A673 (cell line): Measurements from ENCODE around the gene TMEM132C. TPM values are rescaled to one million over a fixed set of nuclear protein-coding genes. Genes with fewer than 3 reads are reported as not detected.

Source experiments
- BruUV-seq: library from RNA; stranded (reverse); fragments of 400-500 nt; replicated peaks from 2 replicates; lab custom pipeline; 2021; lab: Mats Ljungman, UMichigan
- CTCF ChIA-PET: fragments of 300-600 bp; sonication (Branson Sonifier 250); formaldehyde crosslinking; loops from one replicate; lab custom pipeline; 2022; ENCODE audit warnings: antibody characterized with exemption; lab: Charles Lee
- POLR2A ChIA-PET: fragments of 300-600 bp; sonication (Branson Sonifier 250); formaldehyde crosslinking; loops from one replicate; lab custom pipeline; 2022; ENCODE audit warnings: antibody characterized with exemption; ENCODE audit not compliant: low non-redundant PET; lab: Charles Lee
- DNase-seq: peaks from one replicate; pipeline ENCODE4 v3.0.0-alpha.2; 2015; ENCODE audit warnings: low spot score
- H3K27ac ChIP-seq: fragments of 200-600 bp; sonication (generic); 2 replicates; pipeline ENCODE4 v1.5.1; 2016; ENCODE audit warnings: mixed run types, low read depth, mild to moderate bottlenecking, mixed read lengths, antibody characterized with exemption, low read length; ENCODE audit not compliant: poor library complexity, severe bottlenecking
- H3K27me3 ChIP-seq: fragments of 200-600 bp; sonication (generic); replicated peaks from 2 replicates; pipeline ENCODE4 v1.6.1; 2017; ENCODE audit warnings: mixed run types, low read depth, mild to moderate bottlenecking, mixed read lengths, antibody characterized with exemption, low read length; ENCODE audit not compliant: insufficient read depth, poor library complexity
- H3K36me3 ChIP-seq: fragments of 200-600 bp; sonication (generic); 2 replicates; pipeline ENCODE4 v1.6.1; 2016; ENCODE audit warnings: mixed run types, mild to moderate bottlenecking, mixed read lengths, antibody characterized with exemption, low read length; ENCODE audit not compliant: insufficient read depth, poor library complexity, severe bottlenecking
- H3K4me1 ChIP-seq: fragments of 200-600 bp; sonication (generic); 2 replicates; pipeline ENCODE4 v1.6.1; 2017; ENCODE audit warnings: mixed run types, mild to moderate bottlenecking, mixed read lengths, antibody characterized with exemption, low read length; ENCODE audit not compliant: insufficient read depth, poor library complexity, severe bottlenecking
- H3K4me3 ChIP-seq: fragments of 200-600 bp; sonication (generic); 2 replicates; pipeline ENCODE4 v1.5.1; 2016; ENCODE audit warnings: low read depth, mixed run types, mild to moderate bottlenecking, mixed read lengths, low read length; ENCODE audit not compliant: poor library complexity, severe bottlenecking
- H3K9me3 ChIP-seq: fragments of 200-600 bp; sonication (generic); 2 replicates; pipeline ENCODE4 v1.6.1; 2016; ENCODE audit warnings: mixed run types, low read depth, mild to moderate bottlenecking, mixed read lengths, antibody characterized with exemption, low read length; ENCODE audit not compliant: poor library complexity, severe bottlenecking
- CTCF ChIP-seq: fragments of 300-800, 200-600 bp; sonication (generic); conservative IDR thresholded peaks from 2 replicates; pipeline ENCODE4 v1.5.1; 2017; ENCODE audit warnings: low read depth, mild to moderate bottlenecking, antibody characterized with exemption, low read length, moderate library complexity, mixed read lengths
- EZH2 ChIP-seq: fragments of 200-600 bp; sonication (generic); IDR thresholded peaks from 2 replicates; pipeline ENCODE4 v1.6.1; 2017; ENCODE audit warnings: borderline replicate concordance, low read depth, mild to moderate bottlenecking, mixed read lengths, antibody characterized with exemption, low read length; ENCODE audit not compliant: poor library complexity, severe bottlenecking
- intact Hi-C: fragments of 100-400 bp; cut with micrococcal nuclease; formaldehyde crosslinking; loops from one replicate; pipeline ENCODE4 v1.10.0; 2022; ENCODE audit not compliant: unreplicated experiment
- total RNA-seq: library from RNA; stranded (reverse); gene quantifications from 2 replicates; pipeline ENCODE4 v1.2.3, GENCODE V29; 2021

TMEM132C gene
- total RNA-seq, 1 experiment from 2014 or later: not detected

- Histone ChIP-seq H3K27ac (no peak overlapping the region), H3K27me3 (peaks cover 28% of the 10 kb centered on the region), H3K36me3 (no peaks in the 10 kb centered on the region), H3K4me1 (no peaks in the 10 kb centered on the region), H3K4me3 (no peak overlapping the region), H3K9me3 (no peaks in the 10 kb centered on the region)
- intact Hi-C loops: no loop called here
- POLR2A ChIA-PET: no interaction called here
- BruUV-seq: no TSS peak
- DNase-seq: no peak
- CTCF ChIA-PET: no interaction called here
- TF ChIP-seq EZH2 (no peak), CTCF (no peak)
These were observed 192.1 kb downstream of the TMEM132C start for GRCh38 chr12:128459067-128459466.

- no peaks in the 10 kb centered on the region for H3K9me3 ChIP-seq
- ChIA-PET POLR2A (no interaction called here), CTCF (no interaction called here)
- TF ChIP-seq CTCF (no peak), EZH2 (no peak)
- no peaks in the 10 kb centered on the region for H3K36me3 ChIP-seq
- peaks cover 17% of the 10 kb centered on the region for H3K27me3 ChIP-seq
- no peak overlapping the region for H3K27ac ChIP-seq
- intact Hi-C loops: no loop called here
- no peaks in the 10 kb centered on the region for H3K4me1 ChIP-seq
- DNase-seq: no peak
- H3K4me3 ChIP-seq: no peak overlapping the region
- BruUV-seq: no TSS peak
These were observed 196.9 kb downstream of the TMEM132C start for GRCh38 chr12:128463881-128464280.

- Histone ChIP-seq H3K36me3 (no peaks in the 10 kb centered on the region), H3K27me3 (peaks cover 14% of the 10 kb centered on the region), H3K27ac (no peak overlapping the region), H3K4me3 (no peak overlapping the region), H3K4me1 (no peaks in the 10 kb centered on the region), H3K9me3 (no peaks in the 10 kb centered on the region)
- ChIA-PET POLR2A (no interaction called here), CTCF (no interaction called here)
- BruUV-seq: no TSS peak
- no peak for DNase-seq
- TF ChIP-seq EZH2 (no peak), CTCF (no peak)
- intact Hi-C loops: no loop called here
These were observed 200.9 kb downstream of the TMEM132C start for GRCh38 chr12:128467882-128468281.
